Hematopoietic multipotent progenitor cell (in vitro differentiated cells): ENCODE data around the gene TRAF5. TPM values are rescaled to one million over a fixed set of nuclear protein-coding genes. Genes with fewer than 3 reads are reported as not detected.
"Not testable (repeated sequence)": the region's sequence is repeated elsewhere in the genome, so short reads cannot be mapped to it uniquely, and the experiment has no call there.

Source experiments
- DNase-seq, 3 donors: peaks; one replicate each; pipeline ENCODE4 v3.0.0-alpha.2; 2011 to 2015; ENCODE audit warnings: low read depth in 2 of 3, low spot score in 2 of 3
- total RNA-seq: library from RNA; depleted of rRNA; stranded (reverse); fragments of >200 nt; gene quantifications from one replicate; pipeline ENCODE4 v1.2.3, GENCODE V29; 2012

Gene TRAF5
- total RNA-seq, 1 donor = 36.9 TPM

- peak in 2 of 3 donors; percentile 46 to 82 for DNase-seq
Observed at GRCh38 chr1:211344152-211344618, 17.6 kb downstream of the TRAF5 start.

GRCh38 chr1:211345719-211346118 is 19.1 kb downstream of the TRAF5 start:
- no peak for DNase-seq

GRCh38 chr1:211347077-211347844 is 20.6 kb downstream of the TRAF5 start:
- DNase-seq = peak in 1 of 3 donors; percentile 16

DNA sequence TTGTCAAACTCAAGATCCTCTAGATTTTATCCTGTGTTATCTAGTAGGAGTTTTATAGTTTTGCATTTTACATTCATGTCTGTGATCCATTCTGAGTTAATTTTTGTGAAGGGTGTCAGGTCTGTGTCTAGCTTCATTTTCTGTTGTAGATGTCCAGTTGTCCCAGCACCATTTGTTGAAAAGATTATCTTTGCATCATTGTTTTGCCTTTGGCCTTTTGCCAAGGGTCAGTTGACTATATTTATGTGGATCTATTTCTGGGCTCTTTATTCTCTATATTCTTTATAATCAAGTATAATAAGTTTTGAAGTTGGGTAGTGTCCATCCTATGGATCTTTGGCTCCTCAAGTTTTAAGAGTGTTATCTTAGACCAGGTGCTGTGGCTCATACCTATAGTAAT is 21.9 kb downstream of the TRAF5 start:
- no peak for DNase-seq

DNA sequence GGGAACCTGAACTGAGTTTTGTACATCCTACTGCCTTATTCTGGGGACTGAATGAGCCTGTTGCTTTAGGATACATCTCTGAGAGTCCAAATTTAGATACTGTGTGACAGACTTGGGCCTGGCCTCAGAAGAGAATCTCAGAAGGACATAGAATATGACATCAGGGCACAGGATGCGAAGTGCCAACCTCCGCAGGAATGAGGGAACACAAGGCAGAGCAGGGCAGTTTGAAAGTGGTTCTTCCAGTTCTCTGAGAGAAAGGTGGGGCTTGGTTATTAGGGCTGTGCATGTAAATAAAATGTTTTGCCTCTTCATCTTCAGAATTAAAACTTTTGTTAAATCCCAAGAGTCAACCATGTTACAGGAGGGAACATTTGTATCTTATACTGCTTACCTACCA is 23.1 kb downstream of the TRAF5 start:
- DNase-seq = no peak

GRCh38 chr1:211352055-211352454 is 25.4 kb downstream of the TRAF5 start:
- DNase-seq = not testable (repeated sequence)

GRCh38 chr1:211352465-211352864 is 25.8 kb downstream of the TRAF5 start:
- DNase-seq = no peak

GRCh38 chr1:211352985-211353515 is 26.4 kb downstream of the TRAF5 start:
- DNase-seq = peak in 2 of 3 donors; percentile 43 to 77

- no peak for DNase-seq
Observed at GRCh38 chr1:211353562-211354212, 27.1 kb downstream of the TRAF5 start.

DNA sequence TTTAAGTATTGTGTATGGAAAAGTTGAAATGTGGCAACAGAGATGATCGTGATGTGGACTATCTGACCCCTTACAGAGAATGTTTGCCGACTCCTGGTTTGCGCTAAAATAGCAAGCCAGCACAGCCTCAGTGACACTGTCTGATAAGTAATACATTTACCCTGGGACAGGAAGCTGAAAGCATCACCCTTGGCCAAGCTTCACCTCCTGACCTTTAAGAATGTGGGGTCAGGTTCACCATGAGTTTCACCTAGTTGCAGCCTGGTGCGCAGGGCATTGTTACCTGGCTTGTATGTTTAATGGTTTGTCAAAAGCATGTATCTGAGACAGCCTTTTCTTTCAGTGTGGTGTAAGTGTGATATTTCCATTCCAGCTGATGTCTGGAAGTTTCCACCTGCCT is 29.2 kb downstream of the TRAF5 start:
- no peak for DNase-seq

GRCh38 chr1:211356723-211357407 is 30.2 kb downstream of the TRAF5 start:
- no peak for DNase-seq

GRCh38 chr1:211358685-211359084 is 32.1 kb downstream of the TRAF5 start:
- no peak for DNase-seq

DNA sequence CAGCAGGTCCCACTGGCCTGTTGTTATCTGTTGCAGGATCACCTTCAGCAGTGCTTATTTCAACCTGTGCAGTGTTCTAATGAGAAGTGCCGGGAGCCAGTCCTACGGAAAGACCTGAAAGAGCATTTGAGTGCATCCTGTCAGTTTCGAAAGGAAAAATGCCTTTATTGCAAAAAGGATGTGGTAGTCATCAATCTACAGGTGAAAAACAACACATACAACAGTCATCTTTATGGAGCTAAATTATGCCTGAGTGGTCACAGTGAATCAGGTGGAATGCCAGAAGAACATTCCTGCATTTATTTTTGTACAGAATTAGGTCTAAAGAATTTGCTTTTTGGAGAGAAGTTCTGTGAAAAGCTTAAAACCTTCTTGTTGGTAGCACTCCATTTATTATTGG is 33.2 kb downstream of the TRAF5 start:
- no peak for DNase-seq

DNA sequence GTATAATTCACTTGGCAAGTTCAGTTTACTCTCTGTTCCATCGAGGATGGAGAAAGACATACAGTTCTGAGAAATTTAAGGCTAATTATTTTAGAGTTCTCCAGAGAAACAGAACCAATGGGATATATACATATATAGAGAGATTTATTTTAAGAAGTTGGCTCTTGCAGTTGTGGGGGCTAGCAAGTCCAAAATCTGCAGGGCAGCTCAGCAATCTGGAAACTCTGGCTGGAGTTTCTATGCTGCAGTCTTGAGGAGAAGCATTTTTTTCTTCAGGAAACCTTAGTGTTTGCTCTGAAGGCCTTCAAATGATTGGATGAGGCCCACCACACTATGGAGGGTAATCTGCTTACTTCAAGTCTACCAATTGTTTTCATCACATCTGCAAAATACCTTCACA is 34.6 kb downstream of the TRAF5 start:
- DNase-seq = no peak

- DNase-seq = no peak
Observed at GRCh38 chr1:211369640-211370039, 43.0 kb downstream of the TRAF5 start.

- no peak for DNase-seq
Observed at GRCh38 chr1:211370669-211371068, 44.0 kb downstream of the TRAF5 start.

GRCh38 chr1:211371406-211372105 is 44.9 kb downstream of the TRAF5 start:
- no peak for DNase-seq

DNA sequence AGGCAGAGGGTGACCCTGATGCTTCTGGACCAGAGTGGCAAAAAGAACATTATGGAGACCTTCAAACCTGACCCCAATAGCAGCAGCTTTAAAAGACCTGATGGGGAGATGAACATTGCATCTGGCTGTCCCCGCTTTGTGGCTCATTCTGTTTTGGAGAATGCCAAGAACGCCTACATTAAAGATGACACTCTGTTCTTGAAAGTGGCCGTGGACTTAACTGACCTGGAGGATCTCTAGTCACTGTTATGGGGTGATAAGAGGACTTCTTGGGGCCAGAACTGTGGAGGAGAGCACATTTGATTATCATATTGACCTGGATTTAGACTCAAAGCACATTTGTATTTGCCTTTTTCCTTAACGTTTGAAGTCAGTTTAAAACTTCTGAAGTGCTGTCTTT is 45.8 kb downstream of the TRAF5 start:
- DNase-seq = no peak

DNA sequence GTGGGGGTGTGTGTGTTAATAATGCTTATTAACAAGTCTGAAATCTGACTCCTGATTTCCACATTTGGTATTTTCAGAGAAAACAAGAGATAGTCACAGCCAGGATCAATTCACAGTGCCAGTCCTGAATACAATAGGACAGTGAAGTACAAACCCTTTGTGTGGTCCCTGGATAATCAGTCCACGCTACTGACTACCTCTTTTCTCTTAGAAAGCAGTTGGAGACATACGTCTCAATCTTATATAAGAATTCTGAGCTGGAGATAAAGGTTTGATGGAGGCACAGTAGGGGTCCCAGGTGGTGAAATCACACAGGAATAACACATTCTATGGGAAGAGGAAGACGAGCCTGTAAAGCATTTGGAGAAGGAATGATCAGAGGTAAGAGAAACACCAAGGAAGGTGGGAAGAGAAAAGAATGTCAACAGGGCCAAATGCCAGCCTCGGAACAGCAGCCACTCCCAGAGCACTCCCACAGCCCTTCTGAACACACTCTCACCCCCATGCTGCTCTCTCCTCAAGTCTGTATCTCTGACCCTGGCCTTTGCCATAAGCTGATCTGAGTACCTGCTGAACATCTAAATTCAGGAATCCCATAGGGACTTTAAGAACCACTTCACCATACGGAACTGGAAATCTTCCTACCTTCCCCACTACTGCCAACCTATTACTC is 48.6 kb downstream of the TRAF5 start:
- DNase-seq = no peak

DNA sequence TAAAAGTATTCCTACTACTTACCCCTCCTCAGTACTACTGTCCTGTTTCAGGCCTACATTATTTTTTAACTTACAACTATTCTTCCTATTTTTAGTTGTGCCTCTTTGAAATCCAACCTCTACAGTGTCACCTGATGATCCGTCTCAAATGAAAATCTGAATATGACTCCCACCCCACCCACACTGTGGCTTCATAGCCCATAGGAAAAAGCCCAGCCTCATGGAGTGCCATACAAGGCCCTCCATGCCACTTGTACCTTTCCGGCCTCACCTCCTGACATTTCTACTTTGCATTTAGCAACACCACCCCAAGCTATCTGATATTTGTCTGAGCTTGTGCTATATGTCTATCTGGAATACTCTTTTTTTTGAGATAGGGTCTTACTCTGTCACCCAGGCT is 49.3 kb downstream of the TRAF5 start:
- DNase-seq = no peak
